GM18873 (cell line): ENCODE measurements around the gene TMPRSS11F.
"Not testable (repeated sequence)": the region's sequence is repeated elsewhere in the genome, so short reads cannot be mapped to it uniquely, and the experiment has no call there.

ENCODE experiments used
- ATAC-seq: cut with Tn5 transposase; IDR thresholded peaks from one replicate; pipeline ENCODE4 v1.9.1; 2021; ENCODE audit warnings: mild to moderate bottlenecking, moderate library complexity, moderate number of reproducible peaks; ENCODE audit not compliant: unreplicated experiment, low FRiP score

The TMPRSS11F gene

DNA sequence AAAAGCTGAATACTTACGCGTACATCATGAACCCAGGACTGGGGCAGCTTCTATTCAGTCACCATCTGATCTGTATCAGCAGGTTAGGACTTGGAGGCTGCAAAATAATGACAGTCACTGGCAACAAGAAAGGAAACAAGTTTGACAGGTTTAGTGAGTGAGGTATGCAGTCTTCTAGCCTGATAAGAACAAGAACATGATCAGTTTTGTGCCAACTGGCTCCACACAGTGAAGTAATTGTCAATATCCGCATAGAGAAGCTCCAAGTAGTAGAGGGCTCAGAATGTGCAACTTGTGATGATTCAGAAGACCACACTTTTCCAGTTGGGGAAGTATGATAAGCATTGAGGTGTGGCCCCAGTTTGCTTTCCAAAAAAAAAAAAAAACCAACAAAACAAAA, at the start of gene TMPRSS11F:
Gene TMPRSS11F, minus strand, starts transcription at position 77 of the 400 bp plus-strand sequence. Its CDS starts 49 bp downstream, at position 28.
- ATAC-seq, result no peak

DNA sequence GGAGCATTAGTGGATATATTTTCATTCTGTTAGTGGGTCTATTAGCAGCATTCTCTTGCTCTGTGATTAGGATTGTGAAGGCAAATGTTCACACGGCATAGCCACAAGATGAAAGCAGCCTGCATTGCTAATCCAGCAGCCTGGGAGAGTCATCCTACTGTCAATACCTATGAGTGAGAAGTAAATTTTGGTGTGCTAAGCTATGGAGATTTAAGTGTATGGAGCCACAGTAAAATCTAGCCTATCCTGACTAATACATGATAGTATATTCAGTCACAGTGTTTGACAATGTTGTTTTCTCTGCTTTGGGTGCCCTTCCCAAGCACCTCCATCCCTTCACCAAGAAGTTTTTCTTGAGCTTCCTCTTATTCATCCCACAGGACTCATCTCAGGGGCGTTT, 47.2 kb upstream of the TMPRSS11F start:
- no peak for ATAC-seq

DNA sequence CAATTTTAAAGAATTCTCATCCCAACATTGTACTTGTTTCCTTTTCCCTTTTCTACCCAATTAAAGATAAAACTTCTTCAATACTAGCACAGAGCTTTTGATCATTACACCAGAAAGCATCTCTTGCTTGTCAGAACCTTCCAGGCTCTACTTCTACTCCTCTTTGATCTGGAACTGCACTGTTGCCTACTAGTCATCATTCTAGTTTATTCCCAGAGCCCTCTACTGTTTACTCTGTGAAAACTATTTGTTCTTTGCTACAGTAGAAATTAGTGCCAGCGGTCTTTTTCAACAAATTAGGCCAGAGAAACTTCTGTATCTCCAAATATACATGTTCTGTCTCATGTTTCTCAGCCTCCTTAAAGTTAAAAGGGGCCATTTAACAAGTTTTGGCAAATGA, 46.8 kb upstream of the TMPRSS11F start:
- ATAC-seq, result no peak

DNA sequence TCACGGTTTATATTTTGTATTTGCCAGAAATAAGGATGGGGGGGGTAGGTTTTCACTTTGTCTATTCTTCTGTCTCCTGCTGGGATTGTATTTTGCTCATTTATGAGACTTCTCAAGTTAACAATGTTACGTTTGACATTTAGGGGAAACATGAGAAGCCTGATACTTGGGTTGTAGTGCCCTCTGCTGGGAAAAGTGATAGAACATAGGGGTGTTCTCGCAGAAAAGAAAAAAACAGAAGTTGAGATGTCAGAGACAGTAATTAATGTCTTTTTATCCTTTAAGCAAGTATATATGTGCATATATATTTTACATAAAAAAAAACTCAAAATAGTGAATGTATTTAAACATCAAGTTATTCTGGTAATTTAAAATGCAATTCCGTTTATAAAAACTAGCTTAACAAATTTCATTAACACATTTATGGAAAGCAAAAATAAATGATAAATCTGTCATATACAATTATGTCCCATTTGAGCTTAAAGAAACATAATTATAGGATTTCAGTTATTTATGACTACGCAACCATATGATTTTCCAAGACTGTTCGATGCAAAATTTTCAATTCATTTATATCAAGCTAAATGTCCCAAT, 46.0 kb upstream of the TMPRSS11F start:
- ATAC-seq, result no peak

DNA sequence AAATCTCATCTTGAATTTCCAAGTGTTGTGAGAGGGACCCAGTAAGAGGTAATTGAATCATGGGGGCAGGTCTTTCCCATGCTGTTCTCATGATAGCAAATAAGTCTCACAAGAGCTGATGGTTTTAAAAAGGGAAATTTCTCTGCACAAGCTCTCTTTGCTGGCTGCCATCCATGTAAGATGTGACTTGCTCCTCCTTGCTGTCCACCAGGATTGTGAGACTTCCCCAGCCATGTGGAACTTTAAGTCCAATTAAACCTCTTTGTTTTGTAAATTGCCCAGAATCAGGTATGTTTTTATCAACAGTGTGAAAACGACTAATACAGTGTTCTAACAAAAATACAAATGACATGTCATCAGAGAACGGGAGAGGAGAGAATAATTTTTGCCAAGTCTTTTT, 44.7 kb upstream of the TMPRSS11F start:
- ATAC-seq, result not testable (repeated sequence)

DNA sequence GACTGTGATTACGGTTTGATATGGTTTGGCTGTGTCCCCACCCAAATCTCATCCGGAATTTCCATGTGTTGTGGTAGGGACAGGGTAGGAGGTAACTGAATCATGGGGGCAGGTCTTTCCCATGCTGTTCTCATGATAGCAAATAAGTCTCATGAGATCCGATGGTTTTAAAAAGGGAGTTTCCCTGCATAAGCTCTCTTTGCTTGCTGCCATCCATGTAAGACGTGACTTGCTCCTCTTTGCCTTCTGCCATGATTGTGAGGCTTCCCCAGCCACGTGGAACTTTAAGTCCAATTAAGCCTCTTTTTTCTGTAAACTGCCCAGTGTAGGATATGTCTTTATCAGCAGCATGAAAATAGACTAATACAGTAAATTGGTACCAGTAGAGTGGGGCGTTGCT, 42.5 kb upstream of the TMPRSS11F start:
- not testable (repeated sequence) for ATAC-seq

DNA sequence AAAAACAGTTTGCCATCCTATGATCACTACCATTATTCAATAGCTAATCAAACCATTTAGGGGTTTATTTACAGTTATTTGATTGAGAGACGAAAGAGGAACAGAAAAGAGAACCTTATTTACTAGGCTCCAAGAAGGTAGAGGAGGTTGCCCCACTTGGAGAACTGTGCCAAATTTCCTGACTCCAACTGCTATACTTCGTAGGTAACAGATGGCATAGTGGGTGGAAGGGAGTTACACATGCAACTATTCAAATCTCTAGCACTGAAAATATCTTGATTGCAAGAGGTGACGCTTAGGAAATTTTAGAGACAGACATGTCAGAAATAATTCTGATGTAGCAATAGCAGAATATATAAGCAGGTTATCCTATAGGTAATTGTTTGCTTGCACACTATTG, 38.0 kb upstream of the TMPRSS11F start:
- no peak for ATAC-seq

DNA sequence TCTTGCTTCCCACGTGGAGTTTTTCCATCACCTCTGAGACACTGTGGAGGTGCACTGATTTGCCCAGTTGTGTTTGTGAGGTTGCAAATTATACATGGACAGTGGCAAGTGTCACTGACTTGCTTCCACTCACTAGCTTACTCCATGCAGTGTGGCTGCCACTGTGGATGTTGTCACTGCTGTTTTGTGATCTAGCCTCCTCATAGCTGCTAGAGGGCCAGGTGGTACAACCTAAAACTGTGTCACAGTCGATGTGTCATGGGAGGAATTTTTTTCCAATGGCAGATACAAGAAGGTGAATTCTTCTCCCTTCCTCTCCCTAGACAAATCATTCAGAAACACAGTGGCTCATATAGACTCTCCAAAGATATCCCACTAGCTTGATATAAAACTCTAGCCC, 37.5 kb upstream of the TMPRSS11F start:
- ATAC-seq, result no peak

DNA sequence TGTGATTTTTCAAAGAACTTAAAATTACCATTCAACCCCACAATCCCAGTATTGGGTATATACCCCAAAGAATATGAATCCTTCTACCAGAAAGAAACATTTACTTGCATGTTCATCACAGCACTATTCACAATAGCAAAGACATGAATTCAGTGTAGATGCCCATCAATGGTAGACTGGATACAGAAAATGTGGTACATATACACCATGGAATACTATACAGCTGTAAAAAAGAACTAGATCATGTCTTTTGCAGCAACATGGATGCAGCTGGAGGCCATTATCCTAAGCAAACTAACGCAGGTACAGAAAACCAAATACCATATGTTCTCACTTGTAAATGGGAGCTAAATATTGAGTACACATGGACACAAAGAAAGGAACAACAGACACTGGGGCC, 34.1 kb upstream of the TMPRSS11F start:
- ATAC-seq, result no peak

DNA sequence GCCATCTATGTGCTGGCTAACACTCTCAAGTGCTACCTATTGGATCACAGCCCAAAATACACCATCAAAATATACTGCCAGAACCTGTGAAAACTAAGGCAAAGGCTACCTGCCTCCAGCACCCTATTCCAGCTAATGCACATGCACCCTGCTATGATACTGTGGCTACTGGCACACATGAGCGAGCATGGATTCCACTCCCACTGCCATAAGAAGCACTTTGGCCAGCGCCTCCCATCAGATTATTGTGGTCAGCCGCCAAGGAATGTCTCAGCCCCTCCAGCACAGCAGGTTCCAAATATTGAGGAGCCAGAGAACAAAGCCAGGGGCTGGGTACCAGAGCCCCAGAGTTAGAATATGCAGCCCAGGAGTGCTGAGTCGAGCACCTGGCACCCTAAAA, 32.5 kb upstream of the TMPRSS11F start:
- no peak for ATAC-seq

DNA sequence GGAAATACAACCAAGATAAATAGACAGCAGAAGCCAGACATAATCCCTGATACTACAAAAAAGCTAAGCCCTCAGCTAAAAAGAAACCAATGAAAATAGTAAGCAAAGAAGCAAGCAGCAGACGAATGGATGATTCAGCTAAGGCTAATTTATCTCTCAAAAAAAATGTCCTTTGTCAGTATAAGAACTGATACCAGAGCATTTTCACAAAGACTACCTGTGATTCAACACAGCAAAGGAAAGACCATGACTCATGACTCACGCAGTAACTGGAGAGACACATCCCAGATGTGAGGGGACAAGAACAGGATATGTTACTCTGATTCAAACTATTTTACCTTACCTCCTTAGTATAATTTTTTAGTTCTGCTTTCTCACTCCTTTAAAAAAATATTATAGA, 22.7 kb upstream of the TMPRSS11F start:
- ATAC-seq, result no peak

DNA sequence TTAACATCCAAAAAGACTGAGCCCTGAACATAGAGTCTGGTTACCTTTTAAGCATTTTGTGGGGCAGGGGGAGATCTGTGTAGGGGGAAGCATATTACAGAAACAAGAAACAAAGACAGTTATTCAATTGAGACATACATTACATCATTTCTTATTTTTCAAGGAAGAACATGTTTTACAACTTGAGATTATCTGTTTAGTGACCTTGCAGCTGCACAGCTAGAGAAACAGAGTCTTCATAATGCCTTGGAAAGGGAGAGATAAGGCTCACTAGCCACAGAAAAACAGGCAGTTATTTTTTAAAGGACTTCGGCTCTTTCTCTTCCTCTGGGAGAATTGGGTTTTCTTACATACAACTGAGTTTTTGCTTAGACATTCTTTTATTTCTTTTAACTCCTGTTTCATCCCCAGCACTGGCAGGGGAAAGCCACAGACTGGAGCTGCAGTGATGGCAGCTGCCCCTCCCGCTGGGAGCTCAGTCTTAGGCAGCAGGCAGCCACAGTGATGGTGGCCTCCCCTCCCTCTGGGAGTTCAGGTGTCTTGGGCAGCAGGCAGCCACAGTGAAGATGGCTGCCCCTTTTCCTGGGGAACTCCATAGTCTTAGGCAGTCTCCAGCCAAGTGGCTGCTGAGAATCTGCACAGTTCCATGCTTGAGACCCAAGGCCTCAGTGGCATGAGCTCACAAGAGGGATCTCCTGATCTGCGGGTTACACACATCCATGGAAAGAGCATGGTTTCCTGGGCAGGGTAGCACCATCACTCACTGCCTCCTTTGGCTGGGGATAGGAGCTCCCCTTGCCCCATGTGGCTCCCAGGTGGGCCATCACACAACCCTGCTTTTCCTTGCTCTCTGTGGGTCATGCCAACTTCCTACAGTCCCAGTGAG, 19.4 kb upstream of the TMPRSS11F start:
- ATAC-seq, result no peak

DNA sequence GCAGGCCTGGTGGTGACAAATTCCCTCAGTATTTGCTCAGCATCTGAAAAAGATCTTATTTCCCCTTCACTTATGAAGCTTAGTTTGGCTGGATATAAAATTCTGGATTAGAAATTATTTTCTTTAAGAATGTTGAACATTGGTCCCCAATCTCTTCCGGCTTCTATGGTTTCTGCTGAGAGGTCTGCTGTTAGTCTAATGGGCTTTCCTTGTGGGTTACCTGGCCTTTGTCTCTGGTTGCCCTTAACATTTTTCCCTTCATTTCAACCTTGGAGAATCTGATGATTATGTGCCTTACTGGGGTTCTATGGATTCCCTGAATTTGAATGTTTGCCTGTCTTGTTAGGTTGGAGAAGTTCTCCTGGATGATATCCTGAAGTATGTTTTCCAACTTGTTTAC, 17.4 kb upstream of the TMPRSS11F start:
- no peak for ATAC-seq

DNA sequence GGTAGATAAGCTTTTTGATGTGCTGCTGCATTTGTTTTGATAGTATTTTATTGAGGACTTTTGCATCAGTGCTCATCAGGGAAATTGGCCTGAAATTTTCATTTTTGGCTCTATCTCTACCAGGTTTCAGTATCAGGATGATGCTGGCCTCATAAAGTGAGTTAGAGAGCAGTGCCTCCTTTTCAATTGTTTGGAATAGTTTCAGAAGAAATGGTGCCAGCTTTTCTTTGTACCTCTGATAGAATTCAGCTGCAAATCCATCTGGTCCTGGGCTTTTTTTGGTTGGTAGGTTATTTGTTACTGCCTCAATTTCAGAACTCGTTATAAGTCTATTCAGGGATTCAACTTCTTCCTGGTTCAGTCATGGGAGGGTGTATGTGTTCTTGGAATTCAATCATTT, 15.6 kb upstream of the TMPRSS11F start:
- ATAC-seq, result no peak

DNA sequence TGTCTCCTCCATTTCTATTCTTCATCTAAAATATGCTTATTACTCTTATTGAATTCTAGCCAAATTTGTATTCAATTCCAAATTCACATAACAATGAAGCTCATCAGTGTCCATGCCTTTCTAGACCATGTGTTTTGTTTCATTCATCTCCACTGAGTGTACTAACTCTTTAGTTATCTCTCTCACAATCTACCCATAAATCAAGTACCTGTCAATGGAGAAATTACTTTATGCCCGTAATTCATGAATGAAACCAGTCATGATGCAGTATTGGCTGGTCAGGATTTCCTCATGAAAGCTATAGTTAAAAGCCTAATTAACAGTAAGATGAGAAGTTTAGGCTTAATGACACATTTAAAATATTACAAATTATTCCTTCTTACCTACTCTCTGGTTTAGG, 12.2 kb upstream of the TMPRSS11F start:
- no peak for ATAC-seq

DNA sequence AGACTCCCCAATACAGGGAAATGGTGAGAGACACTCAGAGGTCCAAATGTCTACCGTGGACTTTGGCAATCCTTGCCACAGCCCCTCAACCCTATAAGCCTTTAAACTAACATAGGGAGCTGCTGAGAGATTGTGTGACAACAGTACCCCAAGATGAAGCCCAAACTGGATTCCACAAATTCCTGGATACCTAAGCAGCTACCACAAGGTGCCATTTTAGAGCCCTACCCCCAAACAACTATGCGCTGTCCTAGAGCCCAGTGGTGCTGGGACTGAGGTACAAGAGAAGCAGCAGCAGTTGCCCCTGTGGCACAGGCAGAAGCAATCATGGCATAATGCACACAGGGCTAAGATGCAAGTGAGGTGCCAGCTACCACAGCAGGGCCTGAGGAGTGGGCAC, 2.7 kb upstream of the TMPRSS11F start:
- ATAC-seq, result no peak

DNA sequence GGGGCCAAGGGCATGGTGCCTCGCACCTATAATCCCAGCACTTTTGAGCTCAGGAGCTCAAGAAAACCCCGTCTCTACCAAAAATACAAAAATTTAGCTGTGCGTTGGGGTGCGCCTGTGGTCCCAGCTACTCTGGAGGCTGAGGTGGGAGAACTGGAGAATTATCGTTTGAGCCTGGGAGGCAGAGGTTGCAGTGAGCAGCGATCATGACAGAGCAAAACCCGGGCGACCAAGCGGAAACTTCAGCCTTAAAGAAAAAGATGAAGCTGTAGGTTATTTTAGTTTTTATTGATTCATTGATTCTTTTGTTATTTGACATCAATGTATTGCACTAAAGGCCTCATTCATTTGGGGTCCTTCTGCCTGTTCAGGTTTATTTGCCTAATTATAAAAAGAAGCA, 5.4 kb downstream of the TMPRSS11F start:
- ATAC-seq, result no peak

DNA sequence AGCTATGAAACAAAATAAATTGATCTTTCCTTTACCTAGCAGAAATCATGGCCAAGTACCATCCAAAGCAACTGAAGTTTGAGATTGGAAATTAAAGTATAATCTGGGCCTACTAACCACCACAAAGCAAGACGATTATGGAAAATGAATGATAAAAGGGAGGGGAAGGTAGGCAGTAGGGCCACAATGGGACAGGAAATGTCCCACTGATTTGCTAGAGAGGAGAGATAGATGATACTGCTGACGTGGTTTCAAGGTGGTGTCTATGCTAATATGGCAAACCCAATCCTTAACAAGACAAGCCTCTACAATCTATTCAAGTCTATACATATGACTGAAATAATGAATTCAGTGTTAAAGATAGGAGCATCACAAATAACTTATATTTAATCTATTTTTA, 6.1 kb downstream of the TMPRSS11F start:
- no peak for ATAC-seq

DNA sequence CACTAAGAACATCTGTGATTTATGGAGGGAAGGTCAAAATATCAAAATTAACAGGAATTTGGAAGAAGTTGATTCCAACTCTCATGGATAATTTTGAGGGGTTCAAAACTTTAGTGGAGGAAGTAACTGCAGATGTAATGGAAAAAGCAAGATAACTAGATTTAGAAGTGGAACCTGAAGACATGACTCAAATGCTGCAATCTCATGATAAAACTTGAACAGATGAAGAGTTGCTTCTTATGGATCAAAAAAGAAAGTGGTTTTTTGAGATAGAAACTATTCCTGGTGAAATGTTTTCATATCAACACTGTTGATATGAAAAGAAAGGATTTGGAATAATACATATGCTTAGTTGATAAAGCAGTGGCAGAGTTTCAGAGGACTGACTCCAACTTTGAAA, 9.7 kb downstream of the TMPRSS11F start:
- ATAC-seq, result no peak

DNA sequence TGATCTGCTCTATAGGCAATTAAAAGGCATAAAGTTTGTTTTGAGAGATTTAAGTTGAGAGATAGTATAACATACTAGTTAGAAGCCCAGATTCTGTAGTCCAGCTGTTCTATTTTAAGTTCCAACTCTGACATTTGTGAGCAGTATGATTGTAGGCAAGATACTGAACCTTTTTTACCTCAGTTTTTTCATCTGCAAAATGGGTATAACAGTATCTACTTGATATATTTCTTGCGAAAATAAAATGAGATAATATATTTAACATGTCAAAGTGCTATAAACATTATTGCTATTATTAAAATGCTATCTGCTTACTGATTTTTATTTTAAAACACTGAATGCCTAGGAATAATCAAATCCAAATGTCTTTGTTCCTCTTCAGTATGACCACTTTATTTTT, 19.2 kb downstream of the TMPRSS11F start:
- ATAC-seq, result no peak

DNA sequence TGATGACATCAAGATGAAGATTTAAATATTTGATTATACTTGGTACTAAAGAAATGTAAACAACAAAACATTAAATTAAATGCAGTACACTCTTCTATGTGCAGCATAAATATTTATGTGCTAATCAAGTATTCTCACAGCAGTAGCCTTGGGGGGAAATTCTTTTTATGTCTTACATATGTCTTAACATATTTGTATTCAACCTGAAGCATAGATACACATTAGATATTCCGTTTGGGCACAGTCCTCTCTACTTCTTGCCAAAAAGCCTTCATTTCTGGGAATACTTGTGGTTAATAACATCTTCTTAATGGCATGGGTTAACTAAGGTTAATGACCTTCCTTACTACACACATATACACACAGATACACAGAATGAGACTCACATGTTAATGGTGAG, 19.8 kb downstream of the TMPRSS11F start:
- no peak for ATAC-seq

DNA sequence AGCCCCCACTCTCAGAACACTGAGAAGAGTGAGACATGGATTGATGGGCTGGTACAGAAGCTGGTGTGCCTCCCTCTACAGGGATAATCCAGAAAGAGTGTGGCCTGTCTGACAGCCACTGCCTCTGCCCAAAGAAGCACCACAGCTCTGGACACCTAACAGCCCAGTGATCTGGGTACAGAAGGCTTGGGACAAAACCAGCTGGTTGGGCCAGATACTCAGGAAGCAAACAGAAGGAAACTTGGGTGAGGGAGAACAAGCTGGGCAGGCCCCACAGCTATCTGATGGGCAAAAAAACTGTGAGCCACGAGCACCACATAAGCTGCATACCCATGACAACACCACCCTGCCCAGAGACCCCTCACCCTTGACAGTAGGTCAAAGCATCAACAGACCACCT, 46.9 kb downstream of the TMPRSS11F start:
- ATAC-seq, result no peak
